HG03439 (cell line): ENCODE measurements around the gene AGR3.
A peak's percentile ranks its signal among the peaks of the same experiment; 100 is the strongest.

ENCODE experiments used
- ATAC-seq: cut with Tn5 transposase; IDR thresholded peaks from one replicate; pipeline ENCODE4 v1.9.1; 2021; ENCODE audit warnings: mild to moderate bottlenecking, moderate library complexity; ENCODE audit not compliant: unreplicated experiment

Gene AGR3

GRCh38 chr7:16881844-16882243 is at the start of gene AGR3:
Gene AGR3, minus strand, starts transcription at chr7:16881983. Its CDS starts 3,365 bp downstream, at chr7:16878618.
- ATAC-seq, result no peak

DNA sequence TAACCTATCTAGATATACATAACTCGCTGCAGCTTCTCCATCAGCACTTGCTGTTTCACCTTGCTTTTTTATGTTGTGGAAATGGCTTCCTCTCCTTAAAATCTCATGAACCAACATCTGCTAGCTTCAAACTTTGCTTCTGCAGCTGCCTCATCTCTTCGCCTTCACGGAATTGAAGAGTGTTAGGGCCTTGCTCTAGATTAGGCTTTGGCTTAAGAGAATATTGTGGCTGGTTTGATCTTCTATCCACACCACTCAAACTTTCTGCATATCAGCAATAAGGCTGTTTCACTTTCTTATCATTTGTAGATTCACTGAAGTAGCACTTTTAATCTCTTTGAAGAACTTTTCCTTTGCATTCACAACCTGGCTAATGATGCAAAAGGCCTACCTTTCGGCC is 49.2 kb upstream of the AGR3 start:
- no peak for ATAC-seq

DNA sequence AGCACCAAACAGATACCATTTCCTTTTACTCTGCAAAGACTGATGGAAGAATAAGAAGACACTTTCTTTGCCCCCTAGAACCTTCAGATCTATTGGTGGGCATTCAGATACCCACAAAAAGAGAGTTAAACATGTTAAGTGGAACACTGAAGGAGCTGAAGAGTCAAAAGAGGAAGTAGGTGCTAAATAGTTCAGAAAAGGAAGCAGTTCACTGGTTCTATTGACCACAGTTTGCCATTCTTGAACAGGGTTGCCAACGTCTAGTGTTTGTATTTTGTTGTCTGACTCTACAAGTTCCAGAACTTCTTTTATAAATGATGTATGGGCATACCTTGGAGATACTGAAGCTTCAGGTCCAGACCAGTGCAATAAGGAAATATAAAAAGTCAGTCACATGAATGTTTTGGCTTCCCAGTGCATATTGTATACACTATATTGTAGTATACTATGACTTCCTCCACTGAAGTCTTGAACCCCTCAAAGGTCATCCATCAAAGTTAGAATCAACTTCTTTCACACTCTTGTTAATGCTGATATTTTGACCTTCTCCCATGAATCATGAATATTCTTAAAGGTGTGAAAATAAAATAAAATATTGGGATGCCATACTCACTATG is 47.5 kb upstream of the AGR3 start:
- peak; percentile 82 for ATAC-seq

DNA sequence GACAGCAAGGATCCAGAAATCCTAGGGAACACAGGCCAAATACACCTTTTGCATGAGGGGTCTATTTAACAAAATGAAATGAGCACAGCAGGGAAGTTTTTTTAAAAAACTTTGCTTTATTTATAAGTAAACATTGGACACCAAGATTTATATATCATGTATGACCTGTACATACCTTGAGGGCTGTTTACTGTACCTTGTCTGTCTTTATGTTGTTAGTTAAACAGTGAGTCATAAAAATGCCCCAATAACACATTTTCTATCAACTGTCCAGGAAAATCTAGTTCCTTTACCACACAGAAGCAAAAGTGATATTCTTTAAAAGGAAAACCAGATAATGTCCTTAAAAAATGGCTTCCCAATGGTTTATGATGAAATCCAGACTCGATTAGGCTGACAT is 45.1 kb upstream of the AGR3 start:
- no peak for ATAC-seq

GRCh38 chr7:16926283-16926682 is 44.5 kb upstream of the AGR3 start:
- ATAC-seq, result no peak

GRCh38 chr7:16925609-16926008 is 43.8 kb upstream of the AGR3 start:
- no peak for ATAC-seq

DNA sequence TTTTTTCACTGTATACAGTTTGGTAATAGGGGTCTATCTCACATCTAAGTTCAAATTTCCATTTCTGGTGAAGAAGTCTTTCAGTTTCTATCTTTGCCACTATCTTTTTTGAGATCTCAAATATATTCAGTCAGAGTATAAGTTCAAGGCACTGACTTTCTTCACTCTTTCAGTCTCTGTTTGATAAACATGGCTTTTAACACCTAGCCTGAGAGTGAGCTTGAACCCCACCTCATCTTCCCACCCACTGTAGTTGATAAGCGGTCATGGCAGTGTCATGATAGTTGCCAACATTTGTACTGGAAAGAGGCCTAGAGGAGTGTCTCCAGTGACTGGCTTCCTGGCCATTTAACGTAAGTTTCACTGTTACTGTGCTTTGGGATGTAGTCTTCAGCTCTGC is 41.2 kb upstream of the AGR3 start:
- ATAC-seq, result no peak

GRCh38 chr7:16921644-16922257 is 40.0 kb upstream of the AGR3 start:
- ATAC-seq, result no peak

GRCh38 chr7:16921151-16921550 is 39.4 kb upstream of the AGR3 start:
- no peak for ATAC-seq

DNA sequence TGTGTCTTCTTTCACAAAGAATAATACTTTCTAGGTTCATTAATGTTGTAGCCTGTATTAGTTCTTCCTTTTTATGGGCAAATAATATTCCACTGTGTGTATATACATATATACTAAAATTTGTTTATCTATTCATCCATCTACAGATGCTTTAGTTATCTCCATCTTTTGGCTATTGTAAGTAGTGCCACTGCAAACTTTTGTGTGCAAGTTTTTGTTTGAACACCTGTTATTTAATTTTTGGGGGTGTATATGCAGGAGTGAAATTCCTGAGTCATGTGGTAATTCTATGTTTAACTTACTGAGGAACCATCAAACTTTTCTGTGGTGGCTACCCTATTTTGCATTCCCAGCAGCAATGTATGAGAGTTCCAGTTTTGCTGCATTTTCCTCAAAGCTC is 37.7 kb upstream of the AGR3 start:
- ATAC-seq, result no peak

- ATAC-seq, result no peak
Measured at GRCh38 chr7:16918288-16918895, 36.6 kb upstream of the AGR3 start.

DNA sequence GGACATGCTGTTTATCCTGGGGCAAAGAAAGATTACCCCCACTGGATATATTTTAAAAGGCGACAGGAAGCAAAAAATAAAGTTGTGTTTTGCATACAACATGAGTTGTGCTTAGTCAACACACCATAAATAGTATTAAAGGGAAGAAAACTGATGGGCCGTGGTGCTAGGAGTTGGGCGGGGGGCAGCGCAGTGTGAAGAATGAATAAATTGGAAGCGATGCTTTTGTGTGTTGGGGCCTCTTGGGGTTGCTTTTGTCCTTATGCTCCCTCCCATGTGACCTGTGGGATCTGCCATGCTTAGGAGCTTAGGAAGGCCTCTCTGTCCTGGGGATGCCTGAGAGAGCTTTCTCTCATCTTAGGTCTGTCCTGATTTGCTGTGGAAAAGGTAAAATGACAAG is 35.0 kb upstream of the AGR3 start:
- no peak for ATAC-seq

GRCh38 chr7:16916105-16916639 is 34.4 kb upstream of the AGR3 start:
- no peak for ATAC-seq

- ATAC-seq, result no peak
Measured at GRCh38 chr7:16915405-16915804, 33.6 kb upstream of the AGR3 start.

GRCh38 chr7:16914771-16915170 is 33.0 kb upstream of the AGR3 start:
- ATAC-seq, result no peak

GRCh38 chr7:16913643-16914042 is 31.9 kb upstream of the AGR3 start:
- no peak for ATAC-seq

GRCh38 chr7:16912540-16912939 is 30.8 kb upstream of the AGR3 start:
- no peak for ATAC-seq

GRCh38 chr7:16908561-16908960 is 26.8 kb upstream of the AGR3 start:
- no peak for ATAC-seq

- ATAC-seq, result no peak
Measured at GRCh38 chr7:16905300-16906044, 23.7 kb upstream of the AGR3 start.

DNA sequence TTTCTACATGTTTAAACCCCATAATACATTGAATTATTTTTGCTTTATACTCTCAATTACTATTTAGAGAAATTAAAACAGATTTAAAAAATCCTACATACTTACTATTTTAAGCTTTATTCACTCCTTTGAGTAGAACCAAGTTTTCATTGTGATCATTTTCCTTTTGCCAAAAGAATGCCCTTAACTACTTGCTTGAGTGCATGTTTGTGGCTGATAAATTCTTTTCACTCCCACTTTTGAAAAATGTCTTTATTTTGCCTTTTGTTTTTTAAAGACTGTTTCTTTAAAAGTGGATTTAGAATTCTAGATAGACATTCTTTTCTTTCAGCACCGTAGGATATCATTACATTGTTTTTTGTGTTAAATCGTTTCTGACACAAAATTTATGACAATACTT is 22.3 kb upstream of the AGR3 start:
- no peak for ATAC-seq

DNA sequence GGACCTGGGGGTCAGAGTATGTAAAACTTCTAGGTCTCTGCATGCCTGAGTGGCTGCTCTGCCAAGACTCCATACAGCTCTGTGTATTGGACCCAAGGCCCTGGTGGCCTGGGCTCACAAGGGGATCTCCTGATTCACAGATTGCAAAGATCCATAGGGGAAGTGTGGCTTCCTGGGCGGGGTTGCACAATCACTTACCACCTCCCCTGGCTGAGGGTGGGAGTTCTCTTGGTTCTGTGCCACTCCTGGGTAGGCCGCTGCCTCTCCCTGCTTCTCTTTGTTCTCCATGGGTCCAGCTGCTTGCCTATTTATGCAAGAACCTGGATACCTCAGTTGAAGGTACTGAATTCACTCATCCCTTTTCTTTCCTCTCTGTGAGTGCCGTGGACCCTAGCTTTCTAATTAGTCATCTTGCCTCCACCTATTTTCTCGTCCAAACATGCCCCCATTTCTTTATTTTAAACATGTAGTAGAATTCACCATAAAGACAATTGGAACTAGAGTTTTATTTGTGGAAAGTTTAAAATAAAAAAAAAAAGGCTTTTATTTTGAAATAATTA is 18.5 kb upstream of the AGR3 start:
- ATAC-seq, result no peak
